Kidney capillary endothelial cell (primary cell): ENCODE measurements around the gene PEG3.
"Not testable (repeated sequence)": the region's sequence is repeated elsewhere in the genome, so short reads cannot be mapped to it uniquely, and the experiment has no call there.

Experiments
- DNase-seq: peaks from one replicate; pipeline ENCODE4 v3.0.0-alpha.2; 2018; ENCODE audit warnings: low spot score

PEG3 gene

GRCh38 chr19:56840451-56841192 is at the start of gene PEG3, which contains the start of gene ZIM2:
TSS of gene PEG3 (minus strand) at chr19:56840726. CDS start at chr19:56824655, 16,071 bp downstream.
TSS of gene ZIM2 (minus strand) at chr19:56840726. CDS start at chr19:56824277, 16,449 bp downstream.
- DNase-seq, result no peak

- no peak for DNase-seq
Measured at GRCh38 chr19:56885173-56885985, 44.9 kb upstream of the PEG3 start.

GRCh38 chr19:56884441-56884840 is 43.9 kb upstream of the PEG3 start:
- no peak for DNase-seq

GRCh38 chr19:56880592-56881190 is 40.2 kb upstream of the PEG3 start:
- no peak for DNase-seq

GRCh38 chr19:56877069-56877715 is 36.7 kb upstream of the PEG3 start:
- no peak for DNase-seq

- DNase-seq, result no peak
Measured at GRCh38 chr19:56875717-56876116, 35.2 kb upstream of the PEG3 start.

- no peak for DNase-seq
Measured at GRCh38 chr19:56874530-56874929, 34.0 kb upstream of the PEG3 start.

GRCh38 chr19:56873493-56873892 is 33.0 kb upstream of the PEG3 start:
- DNase-seq, result no peak

GRCh38 chr19:56869886-56870285 is 29.4 kb upstream of the PEG3 start:
- no peak for DNase-seq

- no peak for DNase-seq
Measured at GRCh38 chr19:56868446-56868845, 27.9 kb upstream of the PEG3 start.

- no peak for DNase-seq
Measured at GRCh38 chr19:56866538-56866937, 26.0 kb upstream of the PEG3 start.

- DNase-seq, result no peak
Measured at GRCh38 chr19:56864443-56865125, 24.1 kb upstream of the PEG3 start.

- no peak for DNase-seq
Measured at GRCh38 chr19:56862741-56863140, 22.2 kb upstream of the PEG3 start.

GRCh38 chr19:56860409-56860808 is 19.9 kb upstream of the PEG3 start:
- DNase-seq, result not testable (repeated sequence)

GRCh38 chr19:56858026-56858425 is 17.5 kb upstream of the PEG3 start:
- no peak for DNase-seq

GRCh38 chr19:56856822-56857221 is 16.3 kb upstream of the PEG3 start:
- no peak for DNase-seq

- not testable (repeated sequence) for DNase-seq
Measured at GRCh38 chr19:56852361-56852760, 11.8 kb upstream of the PEG3 start.

- DNase-seq, result no peak
Measured at GRCh38 chr19:56848166-56848565, 7.6 kb upstream of the PEG3 start.

GRCh38 chr19:56842412-56842811 is 1.9 kb upstream of the PEG3 start:
- DNase-seq, result no peak

GRCh38 chr19:56841193-56841543 is 642 bp upstream of the PEG3 start:
- no peak for DNase-seq

GRCh38 chr19:56839652-56840450 is 675 bp downstream of the PEG3 start:
- DNase-seq, result peak; percentile 17
